Activated naive CD4-positive, alpha-beta T cell treated with anti-CD3 and anti-CD28 coated beads for 36 hours (primary cell): Measurements from ENCODE around the gene YTHDF1. TPM values are rescaled to one million over a fixed set of nuclear protein-coding genes. Genes with fewer than 3 reads are reported as not detected.

ENCODE experiments used
- CTCF ChIA-PET: fragments of 350-600 bp; sonication (Branson Sonifier 250); formaldehyde crosslinking; loops from one replicate; lab custom pipeline; 2021; ENCODE audit warnings: antibody characterized with exemption; lab: Charles Lee
- DNase-seq: peaks from one replicate; pipeline ENCODE4 v3.0.0-alpha.2; 2020
- H3K27ac Mint-ChIP-seq: one replicate; pipeline ENCODE4 v1.8.0; 2021; ENCODE audit warnings: mild to moderate bottlenecking, mixed read lengths
- H3K27me3 Mint-ChIP-seq: one replicate; pipeline ENCODE4 v1.8.0; 2021; ENCODE audit warnings: low read depth, mixed read lengths
- H3K36me3 Mint-ChIP-seq: one replicate; pipeline ENCODE4 v1.8.0; 2021; ENCODE audit warnings: low read depth, mixed read lengths
- H3K4me1 Mint-ChIP-seq: one replicate; pipeline ENCODE4 v1.8.0; 2021; ENCODE audit warnings: low read depth, mixed read lengths
- H3K4me3 Mint-ChIP-seq: one replicate; pipeline ENCODE4 v1.8.0; 2021; ENCODE audit warnings: mild to moderate bottlenecking, moderate library complexity, mixed read lengths
- H3K9me3 Mint-ChIP-seq: one replicate; pipeline ENCODE4 v1.8.0; 2021; ENCODE audit warnings: mixed read lengths
- intact Hi-C: fragments of 100-400 bp; cut with micrococcal nuclease; formaldehyde crosslinking; loops from one replicate; pipeline ENCODE4 v1.15.1; 2023
- total RNA-seq, 2 experiments: library from RNA; stranded (reverse); gene quantifications; one replicate each; pipeline ENCODE4 v1.2.3, GENCODE V29; 2021

The YTHDF1 gene
- total RNA-seq, 2 experiments from 2014 or later, result 27.6 to 27.8 TPM

GRCh38 chr20:63186528-63187316, 29.2 kb downstream of the YTHDF1 start:
- H3K36me3 Mint-ChIP-seq, result no peaks in the 10 kb centered on the region
- CTCF ChIA-PET, result interaction anchor here (1.8 kb wide), 1 partner anchor 36 kb away, joined by 4 read pairs; no protein-coding TSS in a partner anchor
- H3K4me1 Mint-ChIP-seq, result no peaks in the 10 kb centered on the region
- no peak overlapping the region for H3K4me3 Mint-ChIP-seq
- no peaks in the 10 kb centered on the region for H3K27me3 Mint-ChIP-seq
- no peaks in the 10 kb centered on the region for H3K9me3 Mint-ChIP-seq
- intact Hi-C loops, result no loop called here
- H3K27ac Mint-ChIP-seq, result no peak overlapping the region
- no peak for DNase-seq

GRCh38 chr20:63186084-63186483, 29.8 kb downstream of the YTHDF1 start:
- H3K9me3 Mint-ChIP-seq, result no peaks in the 10 kb centered on the region
- DNase-seq, result no peak
- peaks cover 2% of the 10 kb centered on the region for H3K27me3 Mint-ChIP-seq
- no peaks in the 10 kb centered on the region for H3K36me3 Mint-ChIP-seq
- intact Hi-C loops, result no loop called here
- no peaks in the 10 kb centered on the region for H3K4me1 Mint-ChIP-seq
- CTCF ChIA-PET, result no interaction called here
- no peak overlapping the region for H3K4me3 Mint-ChIP-seq
- no peak overlapping the region for H3K27ac Mint-ChIP-seq

- no peak overlapping the region for H3K4me3 Mint-ChIP-seq
- H3K27ac Mint-ChIP-seq, result no peak overlapping the region
- peaks cover 4% of the 10 kb centered on the region for H3K27me3 Mint-ChIP-seq
- no peaks in the 10 kb centered on the region for H3K4me1 Mint-ChIP-seq
- intact Hi-C loops, result no loop called here
- no peaks in the 10 kb centered on the region for H3K9me3 Mint-ChIP-seq
- CTCF ChIA-PET, result no interaction called here
- no peaks in the 10 kb centered on the region for H3K36me3 Mint-ChIP-seq
- no peak for DNase-seq
These were observed 30.6 kb downstream of the YTHDF1 start for GRCh38 chr20:63185215-63185796.

- Mint-ChIP-seq H3K27me3 (peaks cover 8% of the 10 kb centered on the region), H3K4me1 (peaks cover 4% of the 10 kb centered on the region), H3K27ac (no peak overlapping the region), H3K36me3 (no peaks in the 10 kb centered on the region), H3K4me3 (no peak overlapping the region), H3K9me3 (no peaks in the 10 kb centered on the region)
- CTCF ChIA-PET, result interaction anchor here (0.6 to 1.2 kb wide), 7 partner anchors 10 to 194 kb away, joined by 3 read pairs; no protein-coding TSS in a partner anchor
- peak; percentile 76 for DNase-seq
- intact Hi-C loops, result no loop called here
These were observed 32.3 kb downstream of the YTHDF1 start for GRCh38 chr20:63183422-63184146.

- Mint-ChIP-seq H3K27ac (no peak overlapping the region), H3K36me3 (no peaks in the 10 kb centered on the region), H3K4me3 (no peak overlapping the region), H3K27me3 (peaks cover 8% of the 10 kb centered on the region), H3K9me3 (no peaks in the 10 kb centered on the region), H3K4me1 (peaks cover 4% of the 10 kb centered on the region)
- intact Hi-C loops, result no loop called here
- no peak for DNase-seq
- CTCF ChIA-PET, result interaction anchor here (0.8 to 1.2 kb wide), 5 partner anchors 33 to 102 kb away, joined by 3 read pairs; no protein-coding TSS in a partner anchor
These were observed 33.0 kb downstream of the YTHDF1 start for GRCh38 chr20:63182946-63183415.

GRCh38 chr20:63182425-63182824, 33.5 kb downstream of the YTHDF1 start:
- intact Hi-C loops, result no loop called here
- Mint-ChIP-seq H3K4me3 (no peak overlapping the region), H3K36me3 (no peaks in the 10 kb centered on the region), H3K9me3 (no peaks in the 10 kb centered on the region), H3K4me1 (peaks cover 5% of the 10 kb centered on the region), H3K27ac (no peak overlapping the region), H3K27me3 (peaks cover 11% of the 10 kb centered on the region)
- CTCF ChIA-PET, result interaction anchor here (0.8 to 1.2 kb wide), 4 partner anchors 33 to 52 kb away, joined by 3 read pairs; no protein-coding TSS in a partner anchor
- no peak for DNase-seq

GRCh38 chr20:63181226-63181625, 34.7 kb downstream of the YTHDF1 start:
- peaks cover 18% of the 10 kb centered on the region for H3K27me3 Mint-ChIP-seq
- CTCF ChIA-PET, result interaction anchor here (1.5 to 2.7 kb wide), 2 partner anchors 42 to 125 kb away, joined by 7 to 10 read pairs; no protein-coding TSS in a partner anchor

GRCh38 chr20:63180569-63181185, 35.3 kb downstream of the YTHDF1 start:
- Mint-ChIP-seq H3K9me3 (no peaks in the 10 kb centered on the region), H3K4me1 (peaks cover 11% of the 10 kb centered on the region), H3K36me3 (no peaks in the 10 kb centered on the region), H3K4me3 (no peak overlapping the region), H3K27me3 (peaks cover 21% of the 10 kb centered on the region), H3K27ac (no peak overlapping the region)
- CTCF ChIA-PET, result interaction anchor here (0.7 to 2.7 kb wide), 3 partner anchors 43 to 154 kb away, joined by 3 to 10 read pairs (median 7); no protein-coding TSS in a partner anchor
- no peak for DNase-seq
- intact Hi-C loops, result no loop called here

More at GRCh38 chr20:63181226-63181625, 34.7 kb downstream of the YTHDF1 start:
- Mint-ChIP-seq H3K36me3 (no peaks in the 10 kb centered on the region), H3K27ac (no peak overlapping the region), H3K4me3 (no peak overlapping the region), H3K9me3 (no peaks in the 10 kb centered on the region), H3K4me1 (peaks cover 10% of the 10 kb centered on the region)
- intact Hi-C loops, result no loop called here
- DNase-seq, result no peak

- Mint-ChIP-seq H3K36me3 (no peaks in the 10 kb centered on the region), H3K9me3 (no peaks in the 10 kb centered on the region), H3K4me3 (no peak overlapping the region), H3K4me1 (peaks cover 11% of the 10 kb centered on the region), H3K27ac (no peak overlapping the region), H3K27me3 (peaks cover 21% of the 10 kb centered on the region)
- no peak for DNase-seq
- intact Hi-C loops, result loop anchor here (1.0 to 5.0 kb wide), 3 partner anchors 124 to 207 kb away; partner anchors contain the start of gene BHLHE23
- CTCF ChIA-PET, result interaction anchor here (0.7 to 2.7 kb wide), 3 partner anchors 44 to 155 kb away, joined by 3 to 10 read pairs (median 7); no protein-coding TSS in a partner anchor
These were observed 36.0 kb downstream of the YTHDF1 start for GRCh38 chr20:63179687-63180568.

GRCh38 chr20:63178889-63179686, 36.8 kb downstream of the YTHDF1 start:
- Mint-ChIP-seq H3K4me3 (no peak overlapping the region), H3K27me3 (peaks cover 29% of the 10 kb centered on the region), H3K27ac (no peak overlapping the region), H3K36me3 (no peaks in the 10 kb centered on the region), H3K9me3 (no peaks in the 10 kb centered on the region), H3K4me1 (peaks cover 14% of the 10 kb centered on the region)
- CTCF ChIA-PET, result interaction anchor here (2.7 kb wide), 1 partner anchor 45 kb away, joined by 10 read pairs; no protein-coding TSS in a partner anchor
- intact Hi-C loops, result loop anchor here (1.0 to 5.0 kb wide), 3 partner anchors 123 to 206 kb away; partner anchors contain the start of gene BHLHE23
- DNase-seq, result peak; percentile 69
